ENCODE results near the gene TNPO2. TPM values are rescaled to one million over a fixed set of nuclear protein-coding genes. Genes with fewer than 3 reads are reported as not detected.

TNPO2 gene
- total RNA-seq, 2 donors from 2014 or later, result 15.0 to 35.6 TPM

DNA sequence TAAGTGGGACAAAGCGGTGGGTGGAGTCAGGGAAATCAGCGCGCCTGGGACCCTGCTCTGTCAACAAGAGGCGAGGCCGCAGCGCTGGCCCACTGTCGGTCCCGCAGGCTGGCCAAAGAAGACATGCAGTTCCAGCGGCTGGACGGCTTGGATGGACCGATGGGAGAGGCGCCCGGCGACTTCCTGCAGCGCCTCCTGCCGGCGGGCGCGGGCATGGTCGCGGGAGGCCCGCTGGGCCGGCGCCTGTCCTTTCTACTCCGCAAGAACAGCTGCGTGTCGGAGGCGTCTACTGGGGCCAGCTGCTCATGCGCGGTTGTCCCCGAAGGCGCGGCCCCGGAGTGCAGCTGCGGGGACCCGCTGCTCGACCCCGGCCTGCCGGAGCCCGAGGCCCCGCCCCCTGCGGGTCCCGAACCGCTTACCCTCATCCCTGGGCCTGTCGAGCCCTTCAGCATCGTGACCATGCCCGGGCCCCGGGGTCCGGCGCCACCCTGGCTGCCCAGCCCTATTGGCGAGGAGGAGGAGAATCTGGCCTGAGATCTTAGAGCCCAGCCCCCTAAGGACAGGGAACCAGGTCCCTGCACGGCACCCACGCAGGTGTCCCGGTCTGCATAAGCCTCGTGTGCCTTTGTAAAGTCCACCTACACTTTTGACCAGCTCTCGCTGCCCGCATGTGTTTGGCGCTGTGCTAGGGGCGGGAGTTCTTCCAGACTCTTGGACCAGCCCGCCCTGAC, 34.0 kb upstream of the TNPO2 start:
- Histone ChIP-seq H3K27me3 (no peaks in the 10 kb centered on the region), H3K4me1 (peaks cover 9% of the 10 kb centered on the region), H3K36me3 (replicated peaks in 1 of 2; ENCODE audit: insufficient read depth in 1 of 2, low read depth in 2 of 2) (peaks cover 0 to under 1% of the 10 kb centered on the region in 2 donors), H3K9me3 (no peaks in the 10 kb centered on the region), H3K27ac (peak overlapping the region in 2 of 4 donors; percentile 41 to 42), H3K4me3 (no peak overlapping the region)
- peak; percentile 78 to 92 (median 89) for TF ChIP-seq CTCF (IDR thresholded peaks at IDR 0.05)
- peak in 1 of 3 donors; percentile 7 for TF ChIP-seq POLR2A (IDR thresholded peaks at IDR 0.05)
- DNase-seq (peak; percentile 72 to 77 (median 76)), ATAC-seq (peak; percentile 85)
- 4 to 10% methylated on average over 3 to 55 of the region's 60 CpGs for WGBS, 2 donors
- intact Hi-C loops (cut with DNase I), result no loop called here

- intact Hi-C loops (cut with DNase I), result no loop called here
- TF ChIP-seq POLR2A (IDR thresholded peaks at IDR 0.05) (no peak), CTCF (IDR thresholded peaks at IDR 0.05) (no peak)
- DNase-seq (no peak), ATAC-seq (no peak)
- H3K9me3 ChIP-seq, result no peaks in the 10 kb centered on the region
- no peaks in the 10 kb centered on the region for H3K36me3 ChIP-seq (replicated peaks in 1 of 2; ENCODE audit: insufficient read depth in 1 of 2, low read depth in 2 of 2)
- no peak overlapping the region for H3K27ac ChIP-seq
- no peak overlapping the region for H3K4me3 ChIP-seq
- H3K27me3 ChIP-seq, result no peaks in the 10 kb centered on the region
- 67 to 76% methylated on average over 11 to 19 of the region's 19 CpGs for WGBS, 2 donors
- H3K4me1 ChIP-seq, result peaks cover 9% of the 10 kb centered on the region
Observed at GRCh38 chr19:12756150-12756883, 32.6 kb upstream of the TNPO2 start.

- Histone ChIP-seq H3K4me3 (no peak overlapping the region), H3K4me1 (peaks cover 9% of the 10 kb centered on the region), H3K27ac (no peak overlapping the region), H3K36me3 (replicated peaks in 1 of 2; ENCODE audit: insufficient read depth in 1 of 2, low read depth in 2 of 2) (no peaks in the 10 kb centered on the region), H3K27me3 (no peaks in the 10 kb centered on the region), H3K9me3 (no peaks in the 10 kb centered on the region)
- ATAC-seq (no peak), DNase-seq (no peak)
- no peak for TF ChIP-seq CTCF (IDR thresholded peaks at IDR 0.05)
- no peak for TF ChIP-seq POLR2A (IDR thresholded peaks at IDR 0.05)
- intact Hi-C loops (cut with DNase I), result no loop called here
- WGBS, 2 donors, result 60 to 69% methylated on average over 10 to 46 of the region's 50 CpGs
Observed at GRCh38 chr19:12754465-12755196, 30.9 kb upstream of the TNPO2 start.

GRCh38 chr19:12752056-12752781, 28.5 kb upstream of the TNPO2 start:
- no peaks in the 10 kb centered on the region for H3K9me3 ChIP-seq
- intact Hi-C loops (cut with DNase I), result no loop called here
- WGBS, 2 donors, result 49 to 61% methylated on average over 20 to 22 of the region's 23 CpGs
- no peak overlapping the region for H3K4me3 ChIP-seq
- no peaks in the 10 kb centered on the region for H3K4me1 ChIP-seq
- ATAC-seq, result no peak
- no peaks in the 10 kb centered on the region for H3K36me3 ChIP-seq (replicated peaks in 1 of 2; ENCODE audit: insufficient read depth in 1 of 2, low read depth in 2 of 2)
- H3K27ac ChIP-seq, result no peak overlapping the region
- no peaks in the 10 kb centered on the region for H3K27me3 ChIP-seq
- no peak for DNase-seq
- no peak for TF ChIP-seq CTCF (IDR thresholded peaks at IDR 0.05)
- no peak for TF ChIP-seq POLR2A (IDR thresholded peaks at IDR 0.05)

All from body of pancreas (tissue), 4 donors.